Suprapubic skin (tissue), 3 donors: ENCODE measurements around the gene VWA3B.

Experiments used
- CTCF ChIP-seq, 2 donors: fragments of 200-600 bp in 1 of 2; fragments of 450-650 bp in 1 of 2; sonication (generic) in 1 of 2; IDR thresholded peaks; one replicate each; pipeline ENCODE4 v1.5.1; 2016 to 2019; ENCODE audit warnings: antibody characterized with exemption in 2 of 2, mild to moderate bottlenecking in 1 of 2, moderate library complexity in 1 of 2
- EP300 ChIP-seq: sonication (generic); formaldehyde crosslinking; IDR thresholded peaks from one replicate; pipeline ENCODE4 v1.6.1; 2017; ENCODE audit warnings: antibody characterized with exemption
- POLR2A ChIP-seq, 2 donors: fragments of 450-650 bp; IDR thresholded peaks; one replicate each; pipeline ENCODE4 v1.6.1; 2017; ENCODE audit warnings: antibody characterized with exemption in 2 of 2, mild to moderate bottlenecking in 2 of 2, moderate library complexity in 2 of 2

- TF ChIP-seq CTCF (IDR thresholded peaks at IDR 0.05) (no peak), POLR2A (IDR thresholded peaks at IDR 0.05) (no peak), EP300 (no peak)
Measured at GRCh38 chr2:98160554-98160953, 73.6 kb downstream of the VWA3B start.
